22Rv1 (cell line): Measurements from ENCODE around the gene NDUFB11.

Experiments
- ZFX ChIP-seq: fragments of 450-650 bp; IDR thresholded peaks from 2 replicates; pipeline ENCODE4 v1.6.1; 2017; ENCODE audit warnings: antibody characterized with exemption, borderline replicate concordance
- TF ChIP-seq, protein P1 (sequence below): fragments of 450-650 bp; IDR thresholded peaks from 2 replicates; pipeline ENCODE4 v1.5.1; 2017; ENCODE audit warnings: mild to moderate bottlenecking

DNA sequence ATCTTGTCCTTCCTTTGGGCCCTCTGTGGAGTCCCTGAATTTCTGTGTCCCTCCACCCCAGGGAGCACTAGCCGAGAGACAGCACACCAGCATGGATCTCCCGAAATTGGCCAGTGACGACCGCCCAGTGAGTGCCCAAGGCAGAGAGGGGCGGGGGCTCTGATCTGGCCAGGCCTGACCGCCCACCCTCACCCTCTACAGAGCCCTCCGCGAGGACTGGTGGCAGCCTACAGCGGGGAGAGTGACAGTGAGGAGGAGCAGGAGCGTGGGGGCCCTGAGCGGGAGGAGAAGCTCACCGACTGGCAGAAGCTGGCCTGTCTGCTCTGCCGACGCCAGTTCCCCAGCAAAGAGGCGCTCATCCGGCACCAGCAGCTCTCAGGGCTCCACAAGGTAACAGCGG, 40.7 kb upstream of the NDUFB11 start:
- TF ChIP-seq, protein P1, sequence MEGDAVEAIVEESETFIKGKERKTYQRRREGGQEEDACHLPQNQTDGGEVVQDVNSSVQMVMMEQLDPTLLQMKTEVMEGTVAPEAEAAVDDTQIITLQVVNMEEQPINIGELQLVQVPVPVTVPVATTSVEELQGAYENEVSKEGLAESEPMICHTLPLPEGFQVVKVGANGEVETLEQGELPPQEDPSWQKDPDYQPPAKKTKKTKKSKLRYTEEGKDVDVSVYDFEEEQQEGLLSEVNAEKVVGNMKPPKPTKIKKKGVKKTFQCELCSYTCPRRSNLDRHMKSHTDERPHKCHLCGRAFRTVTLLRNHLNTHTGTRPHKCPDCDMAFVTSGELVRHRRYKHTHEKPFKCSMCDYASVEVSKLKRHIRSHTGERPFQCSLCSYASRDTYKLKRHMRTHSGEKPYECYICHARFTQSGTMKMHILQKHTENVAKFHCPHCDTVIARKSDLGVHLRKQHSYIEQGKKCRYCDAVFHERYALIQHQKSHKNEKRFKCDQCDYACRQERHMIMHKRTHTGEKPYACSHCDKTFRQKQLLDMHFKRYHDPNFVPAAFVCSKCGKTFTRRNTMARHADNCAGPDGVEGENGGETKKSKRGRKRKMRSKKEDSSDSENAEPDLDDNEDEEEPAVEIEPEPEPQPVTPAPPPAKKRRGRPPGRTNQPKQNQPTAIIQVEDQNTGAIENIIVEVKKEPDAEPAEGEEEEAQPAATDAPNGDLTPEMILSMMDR = no peak
- TF ChIP-seq ZFX = no peak
